AG09309 (cell line): ENCODE results near the gene CUBN.

Experiments used
- DNase-seq: peaks from one replicate; pipeline ENCODE4 v3.0.0-alpha.2; 2010; ENCODE audit warnings: low read depth
- H3K4me3 ChIP-seq: 2 replicates; pipeline ENCODE4 v1.5.1; 2011; ENCODE audit warnings: mild to moderate bottlenecking, low read depth, low read length, moderate library complexity; ENCODE audit not compliant: control insufficient read depth
- TF ChIP-seq, protein P1 (sequence below): IDR thresholded peaks from 2 replicates; pipeline ENCODE4 v1.5.1; 2011; ENCODE audit warnings: mild to moderate bottlenecking, low read depth, low read length, inconsistent platforms; ENCODE audit not compliant: insufficient read depth, control insufficient read depth; ENCODE audit errors: missing control alignments

Gene CUBN

DNA sequence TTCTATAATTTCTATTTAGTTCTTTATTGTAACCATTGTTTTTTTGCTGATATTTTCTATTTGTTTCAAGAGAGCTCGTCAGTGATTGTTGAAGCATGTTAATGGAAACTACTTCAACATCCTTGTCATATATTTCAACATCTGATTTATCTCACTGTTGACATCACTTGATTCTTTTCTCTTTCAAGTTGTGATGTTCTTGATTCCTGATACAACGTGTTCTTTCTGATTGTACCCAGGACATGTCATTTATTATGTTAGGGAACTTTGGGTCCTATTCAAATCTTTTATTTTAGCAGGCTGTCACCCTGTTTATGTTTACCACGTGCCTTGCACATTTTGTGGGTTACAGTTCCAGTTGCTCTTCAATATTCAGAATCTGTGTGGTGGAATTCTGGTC is 232.6 kb downstream of the CUBN start:
- DNase-seq, result no peak
- H3K4me3 ChIP-seq, result no peak overlapping the region
- TF ChIP-seq, protein P1, sequence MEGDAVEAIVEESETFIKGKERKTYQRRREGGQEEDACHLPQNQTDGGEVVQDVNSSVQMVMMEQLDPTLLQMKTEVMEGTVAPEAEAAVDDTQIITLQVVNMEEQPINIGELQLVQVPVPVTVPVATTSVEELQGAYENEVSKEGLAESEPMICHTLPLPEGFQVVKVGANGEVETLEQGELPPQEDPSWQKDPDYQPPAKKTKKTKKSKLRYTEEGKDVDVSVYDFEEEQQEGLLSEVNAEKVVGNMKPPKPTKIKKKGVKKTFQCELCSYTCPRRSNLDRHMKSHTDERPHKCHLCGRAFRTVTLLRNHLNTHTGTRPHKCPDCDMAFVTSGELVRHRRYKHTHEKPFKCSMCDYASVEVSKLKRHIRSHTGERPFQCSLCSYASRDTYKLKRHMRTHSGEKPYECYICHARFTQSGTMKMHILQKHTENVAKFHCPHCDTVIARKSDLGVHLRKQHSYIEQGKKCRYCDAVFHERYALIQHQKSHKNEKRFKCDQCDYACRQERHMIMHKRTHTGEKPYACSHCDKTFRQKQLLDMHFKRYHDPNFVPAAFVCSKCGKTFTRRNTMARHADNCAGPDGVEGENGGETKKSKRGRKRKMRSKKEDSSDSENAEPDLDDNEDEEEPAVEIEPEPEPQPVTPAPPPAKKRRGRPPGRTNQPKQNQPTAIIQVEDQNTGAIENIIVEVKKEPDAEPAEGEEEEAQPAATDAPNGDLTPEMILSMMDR, result no peak

DNA sequence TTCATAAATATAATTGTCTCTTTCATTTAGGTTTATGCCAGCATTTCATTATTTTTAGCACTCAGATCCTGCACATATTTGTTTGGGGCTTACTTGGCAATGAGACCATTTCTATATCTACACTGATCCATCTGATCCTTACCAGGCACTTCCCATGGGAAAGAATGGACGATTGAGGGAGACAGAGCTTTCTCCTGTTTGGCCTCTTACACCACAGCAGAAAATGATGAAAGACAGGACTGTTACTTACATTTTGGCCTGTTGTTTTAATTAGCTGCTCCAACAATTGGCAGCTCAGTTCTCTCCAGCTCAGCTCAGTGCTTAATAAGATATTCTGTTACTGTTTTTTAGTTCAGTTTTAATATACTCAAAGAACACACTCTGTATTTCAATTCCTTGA is 234.8 kb downstream of the CUBN start:
- DNase-seq, result no peak
- H3K4me3 ChIP-seq, result no peak overlapping the region
- TF ChIP-seq, protein P1, result no peak

DNA sequence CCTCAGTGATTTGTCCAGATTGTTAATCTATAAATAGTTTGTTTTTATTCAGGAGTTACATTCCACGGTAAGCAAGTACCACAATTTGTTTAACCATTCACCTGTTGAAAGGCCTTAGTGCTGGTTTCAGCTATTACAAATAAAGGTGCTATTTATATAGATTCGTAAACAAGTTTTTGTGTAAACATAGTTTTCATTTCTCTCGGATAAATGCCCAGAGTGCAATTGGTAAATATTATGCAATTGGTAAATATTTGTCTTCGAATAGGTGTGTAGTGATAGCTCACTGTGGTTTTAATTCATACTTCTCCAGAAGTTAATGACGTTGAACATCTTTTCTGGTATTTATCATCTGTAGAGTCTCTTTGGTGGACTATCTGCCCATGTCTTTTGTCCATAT is 235.9 kb downstream of the CUBN start:
- TF ChIP-seq, protein P1, result no peak
- no peak for DNase-seq
- H3K4me3 ChIP-seq, result no peak overlapping the region

DNA sequence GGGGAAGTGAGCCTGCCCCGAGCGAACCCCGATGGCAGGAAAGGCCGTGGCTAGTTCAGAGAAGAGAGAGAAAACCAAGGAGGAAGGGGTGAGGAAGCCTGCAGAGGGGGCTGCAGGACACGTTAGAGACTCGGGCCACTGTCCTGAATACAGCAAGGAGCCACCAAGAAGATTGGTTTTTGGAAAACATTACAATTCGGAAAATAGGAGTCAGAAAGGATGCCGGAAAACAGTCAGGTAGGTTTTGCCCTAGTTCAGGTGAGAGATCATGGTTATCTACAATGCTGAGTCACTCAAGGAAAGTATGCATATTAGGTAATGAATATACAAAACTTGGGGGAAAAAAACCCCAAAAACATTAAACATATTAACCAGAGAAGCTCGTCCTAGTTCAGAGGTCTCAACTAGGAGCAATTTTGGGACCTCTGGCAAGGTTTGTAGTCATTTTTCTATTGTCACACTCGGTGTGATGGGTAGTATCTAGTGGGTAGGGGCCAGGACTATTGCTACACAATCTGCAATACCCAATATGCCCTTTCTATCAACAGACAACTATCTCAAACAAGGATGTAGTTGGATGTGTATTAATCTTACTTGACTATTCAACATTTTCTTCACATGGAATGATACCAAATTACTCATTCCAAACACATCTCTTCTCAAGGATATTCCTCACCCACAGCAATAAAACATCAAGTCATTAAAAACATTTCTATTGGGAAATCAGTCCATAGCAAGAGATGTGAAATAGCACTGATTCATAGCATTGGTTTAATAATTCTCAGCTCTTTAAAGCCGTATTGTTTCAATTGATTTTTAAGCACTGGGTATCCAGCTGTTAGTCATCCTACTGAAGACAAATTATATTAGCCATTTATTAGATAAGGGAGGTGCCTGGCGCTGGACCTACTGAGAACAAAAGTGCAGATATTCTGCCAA is 238.0 kb downstream of the CUBN start:
- TF ChIP-seq, protein P1, result peak; percentile 53
- DNase-seq, result peak; percentile 88
- no peak overlapping the region for H3K4me3 ChIP-seq

DNA sequence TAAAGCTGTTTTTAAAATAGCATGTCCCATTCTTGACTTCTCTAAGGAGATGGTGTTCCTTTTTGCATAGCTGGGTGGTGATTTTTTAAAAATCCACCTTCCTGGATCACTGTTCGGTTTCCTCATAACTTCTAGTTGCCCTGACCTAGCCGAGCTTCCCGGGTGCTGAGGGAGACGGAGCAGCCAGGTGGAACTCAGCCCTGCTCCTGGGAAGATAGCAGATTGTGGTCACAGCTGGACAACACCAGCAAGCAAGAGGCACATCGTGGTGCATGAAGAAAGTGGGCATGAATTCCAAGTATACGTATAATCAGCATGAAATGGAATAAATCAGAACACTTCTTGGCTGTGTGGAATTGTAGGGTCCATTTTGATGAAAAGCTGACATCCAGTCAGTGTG is 238.9 kb downstream of the CUBN start:
- no peak for DNase-seq
- H3K4me3 ChIP-seq, result no peak overlapping the region
- TF ChIP-seq, protein P1, result no peak

DNA sequence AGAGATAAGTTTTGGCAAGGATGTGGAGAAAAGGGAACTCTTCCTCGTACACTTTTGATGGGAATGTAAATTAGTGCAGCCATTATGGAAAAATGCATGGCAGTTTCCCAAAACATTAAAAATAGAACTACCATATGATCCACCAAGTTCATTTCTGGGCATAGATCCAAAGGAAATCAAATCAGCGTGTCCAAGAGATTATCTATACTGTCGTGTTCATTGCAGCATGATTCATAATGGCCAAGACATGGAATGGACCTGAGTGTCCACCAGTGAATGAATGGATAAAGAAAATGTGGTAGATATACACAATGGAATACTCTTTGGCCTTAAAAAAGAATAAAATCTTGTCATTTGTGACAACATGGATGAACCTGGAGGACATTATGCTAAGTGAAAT is 242.0 kb downstream of the CUBN start:
- TF ChIP-seq, protein P1, result no peak
- H3K4me3 ChIP-seq, result no peak overlapping the region
- peak; percentile 55 for DNase-seq
